HepG2 (cell line): ENCODE measurements around the gene MYCT1. TPM values are rescaled to one million over a fixed set of nuclear protein-coding genes. Genes with fewer than 3 reads are reported as not detected.
"Not testable (repeated sequence)": the region's sequence is repeated elsewhere in the genome, so short reads cannot be mapped to it uniquely, and the experiment has no call there.

Experiments used
- ATAC-seq: fragments of 200-7000 bp; cut with Tn5 transposase; 3 replicates; pipeline ENCODE4 v1.9.1; 2020; ENCODE audit warnings: mild to moderate bottlenecking, moderate library complexity
- BruUV-seq: library from RNA; stranded (reverse); fragments of 400-500 nt; replicated peaks from 2 replicates; lab custom pipeline; 2021; lab: Mats Ljungman, UMichigan
- CTCF ChIA-PET: fragments of 300-600 bp; formaldehyde crosslinking; extraction: SDS; loops from one replicate; lab custom pipeline; 2021; ENCODE audit warnings: low total read pairs, inconsistent platforms, low intra/inter-chr PET ratio; lab: Yijun Ruan, JAX
- POLR2A ChIA-PET: fragments of 350-600 bp; sonication (Branson Sonifier 250); formaldehyde crosslinking; loops from one replicate; lab custom pipeline; 2020; ENCODE audit warnings: antibody characterized with exemption, inconsistent platforms; lab: Yijun Ruan, JAX
- DNase-seq: peaks from one replicate; pipeline ENCODE4 v3.0.0-alpha.2; 2015; ENCODE audit warnings: low spot score
- FAIRE-seq: peaks from 3 replicates; lab custom pipeline; 2011; peaks lifted over from hg19 to GRCh38; lab: Jason Lieb, UNC
- H2AFZ ChIP-seq: one replicate; pipeline ENCODE4 v1.6.1; 2011; ENCODE audit warnings: low read length, inconsistent platforms
- H3K27ac ChIP-seq: fragments of 300-600 bp; 3 replicates; pipeline ENCODE4 v1.8.0; 2011; ENCODE audit warnings: mixed run types, mild to moderate bottlenecking, mixed read lengths, low read length, inconsistent platforms; ENCODE audit not compliant: insufficient read depth; ENCODE audit errors: extremely low read length
- H3K27me3 ChIP-seq, 2 experiments: fragments of 200-600 bp in 1 of 2; 2 replicates in 1 of 2; 3 replicates in 1 of 2; pipeline versions ENCODE4 v1.6.0 to v1.8.0; 2011; ENCODE audit warnings: low read length in 2 of 2, mild to moderate bottlenecking in 2 of 2, moderate library complexity in 2 of 2, inconsistent platforms in 1 of 2; ENCODE audit not compliant: insufficient read depth in 2 of 2, control insufficient read depth in 1 of 2
- H3K36me3 ChIP-seq, 2 experiments: fragments of 200-600 bp in 1 of 2; replicated peaks in 1 of 2; 2 replicates in 1 of 2; 3 replicates in 1 of 2; pipeline versions ENCODE4 v1.5.1 to v1.8.0; 2011; ENCODE audit warnings: low read length in 2 of 2, inconsistent platforms in 1 of 2; ENCODE audit not compliant: insufficient read depth in 2 of 2, control insufficient read depth in 1 of 2
- H3K4me1 ChIP-seq: 2 replicates; pipeline ENCODE4 v1.5.1; 2012; ENCODE audit warnings: low read length, inconsistent platforms; ENCODE audit not compliant: insufficient read depth
- H3K4me2 ChIP-seq: 2 replicates; pipeline ENCODE4 v1.6.0; 2011; ENCODE audit warnings: low read depth, low read length, inconsistent platforms
- H3K4me3 ChIP-seq, 3 experiments: fragments of 200-600 bp in 1 of 3; sonication (generic), shearing (Covaris generic) in 1 of 3; replicated peaks in 1 of 3; 2 replicates each; pipeline ENCODE4 v1.5.1; 2011 to 2016; ENCODE audit warnings: low read length in 3 of 3, inconsistent platforms in 2 of 3, low read depth in 2 of 3, mild to moderate bottlenecking in 2 of 3, control low read depth in 1 of 3, mixed read lengths in 1 of 3; ENCODE audit not compliant: insufficient read depth in 1 of 3
- H3K79me2 ChIP-seq: one replicate; pipeline ENCODE4 v1.6.1; 2011; ENCODE audit warnings: low read length, inconsistent platforms; ENCODE audit not compliant: insufficient read depth
- H3K9ac ChIP-seq: 2 replicates; pipeline ENCODE4 v1.6.0; 2011; ENCODE audit warnings: mild to moderate bottlenecking, low read depth, low read length, inconsistent platforms; ENCODE audit not compliant: insufficient read depth
- H3K9me3 ChIP-seq: 2 replicates; pipeline ENCODE4 v1.5.1; 2012; ENCODE audit warnings: mild to moderate bottlenecking, low read length
- H4K20me1 ChIP-seq: 2 replicates; pipeline ENCODE4 v1.6.0; 2011; ENCODE audit warnings: inconsistent platforms, mild to moderate bottlenecking, low read length, moderate library complexity; ENCODE audit not compliant: insufficient read depth
- CEBPG ChIP-seq: IDR thresholded peaks from 2 replicates; pipeline ENCODE4 v1.6.1; 2016
- ELF3 ChIP-seq: IDR thresholded peaks from 2 replicates; pipeline ENCODE4 v1.6.1; 2016; ENCODE audit warnings: missing genetic modification reagents, missing compliant biosample characterization
- FOXJ3 ChIP-seq: sonication (generic); formaldehyde crosslinking; IDR thresholded peaks from 2 replicates; pipeline ENCODE4 v1.4.0; 2020; ENCODE audit warnings: missing genetic modification reagents, mild to moderate bottlenecking, borderline replicate concordance
- HOXA7 ChIP-seq: sonication (generic); formaldehyde crosslinking; IDR thresholded peaks from 2 replicates; pipeline ENCODE4 v1.8.1; 2022; ENCODE audit warnings: mild to moderate bottlenecking, missing genetic modification reagents, moderate library complexity
- NFKBIZ ChIP-seq: IDR thresholded peaks from 2 replicates; pipeline ENCODE4 v1.6.1; 2018; ENCODE audit warnings: missing genetic modification reagents, missing compliant biosample characterization
- NPAS2 ChIP-seq: sonication (generic); formaldehyde crosslinking; IDR thresholded peaks from 2 replicates; pipeline ENCODE4 v1.8.0; 2022; ENCODE audit warnings: mild to moderate bottlenecking, missing genetic modification reagents, borderline replicate concordance
- PLRG1 ChIP-seq: fragments of 450-650 bp; conservative IDR thresholded peaks from 2 replicates; pipeline ENCODE4 v1.6.1; 2016
- SMAD1 ChIP-seq: sonication (generic); formaldehyde crosslinking; IDR thresholded peaks from 2 replicates; pipeline ENCODE4 v1.4.0; 2020; ENCODE audit warnings: missing genetic modification reagents, low read depth, mild to moderate bottlenecking, borderline replicate concordance
- ZC3H13 ChIP-seq: sonication (generic); formaldehyde crosslinking; IDR thresholded peaks from 2 replicates; pipeline ENCODE4 v1.8.1; 2023; ENCODE audit warnings: mild to moderate bottlenecking, missing genetic modification reagents, moderate library complexity
- ZNF382 ChIP-seq: sonication (generic); formaldehyde crosslinking; IDR thresholded peaks from 2 replicates; pipeline ENCODE4 v1.5.0; 2020; ENCODE audit warnings: missing genetic modification reagents, mild to moderate bottlenecking, borderline replicate concordance
- ZNF468 ChIP-seq: sonication (generic); formaldehyde crosslinking; IDR thresholded peaks from 2 replicates; pipeline ENCODE4 v1.8.0; 2022; ENCODE audit warnings: mild to moderate bottlenecking, moderate library complexity, missing genetic modification reagents
- ZNF569 ChIP-seq: sonication (generic); formaldehyde crosslinking; IDR thresholded peaks from 2 replicates; pipeline ENCODE4 v1.5.0; 2020; ENCODE audit warnings: mild to moderate bottlenecking, missing genetic modification reagents, moderate library complexity, borderline replicate concordance
- ZSCAN30 ChIP-seq: sonication (generic); formaldehyde crosslinking; IDR thresholded peaks from 2 replicates; pipeline ENCODE4 v1.5.0; 2020; ENCODE audit warnings: mild to moderate bottlenecking, missing genetic modification reagents
- WGBS: methylation state at CpG from one replicate; pipeline ENCODE4 v1.1.6; 2017; ENCODE audit warnings: low lambda C conversion rate; 5-methylcytosine and 5-hydroxymethylcytosine counted together
- in situ Hi-C: cut with HindIII; loops from 2 replicates; pipeline ENCODE4 v1.10.0; 2017; ENCODE audit warnings: low pct_unique_long_range_greater_than_20kb; ENCODE audit not compliant: extremely low pct_ligation_motif_present
- intact Hi-C: fragments of 100-400 bp; cut with micrococcal nuclease; formaldehyde crosslinking; loops from one replicate; pipeline ENCODE4 v1.10.0; 2022; ENCODE audit not compliant: unreplicated experiment
- polyA plus RNA-seq, 8 experiments: library from polyadenylated mRNA; depleted of rRNA in 3 of 8; stranded (reverse) in 7 of 8; unstranded in 1 of 8; fragments of >200 nt; fragmentation: Illumina TruSeq in 4 of 8; extraction: Trizol in 4 of 8; gene quantifications; 2 replicates each; pipeline versions ENCODE4 v1.2.1 to v1.2.3, GENCODE V29; 2011 to 2016; ENCODE audit warnings: low read depth in 4 of 8, missing spikeins in 1 of 8, mixed read lengths in 1 of 8; ENCODE audit not compliant: insufficient read depth in 1 of 8
- total RNA-seq, 5 experiments: library from RNA; depleted of rRNA; stranded (reverse); fragments of >200 nt; fragmentation: Illumina TruSeq; extraction: Trizol; gene quantifications; 2 replicates each; pipeline ENCODE4 v1.2.3, GENCODE V29; 2016; ENCODE audit warnings: low read depth in 1 of 5
- TF ChIP-seq, protein P1 (sequence below): sonication (generic); formaldehyde crosslinking; IDR thresholded peaks from 2 replicates; pipeline ENCODE4 v1.4.0; 2020; ENCODE audit warnings: low read depth, mild to moderate bottlenecking, missing genetic modification reagents
- TF ChIP-seq, protein P2 (sequence below): sonication (generic); formaldehyde crosslinking; IDR thresholded peaks from 2 replicates; pipeline ENCODE4 v1.5.1; 2020; ENCODE audit warnings: mild to moderate bottlenecking, missing genetic modification reagents, moderate library complexity

Gene MYCT1
- total and polyA plus RNA-seq, 2 of the 13 experiments (the other 11 are each of a cell fraction or from before 2014, with no cell fraction given): not detected

DNA sequence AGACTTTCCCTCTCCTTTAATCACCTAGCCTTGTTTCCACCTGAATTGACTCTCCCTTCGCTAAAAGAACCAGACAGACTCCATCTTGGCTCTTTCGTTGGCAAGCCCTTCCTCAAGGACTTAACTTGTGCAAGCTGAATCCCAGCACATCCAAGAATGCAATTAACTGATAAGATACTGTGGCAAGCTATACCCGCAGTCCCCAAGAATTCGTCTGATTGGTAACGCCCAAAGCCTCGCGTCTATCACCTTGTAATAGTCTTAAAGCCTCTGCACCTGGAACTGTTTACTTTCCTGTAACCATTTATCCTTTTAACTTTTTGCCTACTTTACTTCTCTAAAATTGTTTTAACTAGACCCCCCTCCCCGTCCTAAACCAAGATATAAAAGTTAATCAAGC is 15.6 kb upstream of the MYCT1 start (continued):
- TF ChIP-seq ZNF382 (no peak), NPAS2 (CRISPR knock-in tag) (no peak), ZNF468 (CRISPR knock-in tag) (no peak)
- TF ChIP-seq, protein P1, sequence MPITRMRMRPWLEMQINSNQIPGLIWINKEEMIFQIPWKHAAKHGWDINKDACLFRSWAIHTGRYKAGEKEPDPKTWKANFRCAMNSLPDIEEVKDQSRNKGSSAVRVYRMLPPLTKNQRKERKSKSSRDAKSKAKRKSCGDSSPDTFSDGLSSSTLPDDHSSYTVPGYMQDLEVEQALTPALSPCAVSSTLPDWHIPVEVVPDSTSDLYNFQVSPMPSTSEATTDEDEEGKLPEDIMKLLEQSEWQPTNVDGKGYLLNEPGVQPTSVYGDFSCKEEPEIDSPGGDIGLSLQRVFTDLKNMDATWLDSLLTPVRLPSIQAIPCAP: no peak

DNA sequence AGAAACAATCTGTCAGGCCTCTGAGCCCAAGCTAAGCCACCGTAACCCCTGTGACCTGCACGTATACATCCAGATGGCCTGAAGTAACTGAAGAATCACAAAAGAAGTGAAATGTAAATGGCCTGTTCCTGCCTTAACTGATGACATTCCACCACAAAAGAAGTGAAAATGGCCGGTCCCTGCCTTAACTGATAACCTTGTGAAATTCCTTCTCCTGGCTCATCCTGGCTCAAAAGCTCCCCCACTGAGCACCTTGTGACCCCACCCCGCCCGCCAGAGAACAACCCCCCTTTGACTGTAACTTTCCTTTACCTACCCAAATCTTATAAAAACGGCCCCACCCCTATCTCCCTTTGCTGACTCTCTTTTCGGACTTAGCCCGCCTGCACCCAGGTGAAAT is 14.8 kb upstream of the MYCT1 start:
- BruUV-seq, in situ Hi-C loops, POLR2A ChIA-PET, H3K9ac ChIP-seq, H3K27me3 ChIP-seq, H3K36me3 ChIP-seq, FAIRE-seq, H3K4me3 ChIP-seq, DNase-seq, H4K20me1 ChIP-seq, CTCF ChIA-PET, H3K4me2 ChIP-seq, H3K4me1 ChIP-seq, H2AFZ ChIP-seq, intact Hi-C loops, H3K27ac ChIP-seq, H3K79me2 ChIP-seq, ATAC-seq, H3K9me3 ChIP-seq: not testable (repeated sequence)
- WGBS: 34% methylated on average over 8 of the region's 8 CpGs

DNA sequence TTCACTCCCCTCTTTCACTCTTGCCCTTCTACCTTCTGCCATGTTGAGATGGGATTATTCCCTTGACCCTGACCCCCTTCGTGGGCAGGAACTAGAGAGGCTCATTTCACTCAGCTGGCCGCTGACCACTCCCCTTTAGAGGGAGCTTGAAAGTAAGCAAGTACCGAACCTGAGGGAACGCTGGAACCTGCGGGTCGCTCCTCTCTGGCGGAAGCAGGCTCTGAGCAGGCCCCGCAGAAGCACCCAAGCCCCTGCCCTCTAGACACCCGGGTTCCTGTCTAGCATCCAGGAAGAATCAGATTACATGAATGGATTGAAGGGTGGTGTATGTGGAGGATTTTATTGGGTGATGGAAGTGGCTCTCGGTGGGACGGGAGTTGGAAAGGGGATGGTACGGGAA is 11.9 kb upstream of the MYCT1 start:
- DNase-seq (no peak), ATAC-seq (no peak), FAIRE-seq (no peak)
- 53% methylated on average over 12 of the region's 12 CpGs for WGBS
- no peak overlapping the region for H2AFZ ChIP-seq
- intact Hi-C loops (no loop called here), in situ Hi-C loops (no loop called here)
- POLR2A ChIA-PET: no interaction called here
- no TSS peak for BruUV-seq
- no peak overlapping the region for H3K4me3 ChIP-seq
- no peaks in the 10 kb centered on the region for H3K36me3 ChIP-seq
- no peak overlapping the region for H3K27ac ChIP-seq
- no peaks in the 10 kb centered on the region for H3K79me2 ChIP-seq
- CTCF ChIA-PET: no interaction called here
- no peaks in the 10 kb centered on the region for H3K4me1 ChIP-seq
- H3K27me3 ChIP-seq: no peaks in the 10 kb centered on the region
- no peak overlapping the region for H3K9ac ChIP-seq
- H4K20me1 ChIP-seq: no peaks in the 10 kb centered on the region
- no peak overlapping the region for H3K4me2 ChIP-seq
- no peaks in the 10 kb centered on the region for H3K9me3 ChIP-seq
- TF ChIP-seq, protein P2, sequence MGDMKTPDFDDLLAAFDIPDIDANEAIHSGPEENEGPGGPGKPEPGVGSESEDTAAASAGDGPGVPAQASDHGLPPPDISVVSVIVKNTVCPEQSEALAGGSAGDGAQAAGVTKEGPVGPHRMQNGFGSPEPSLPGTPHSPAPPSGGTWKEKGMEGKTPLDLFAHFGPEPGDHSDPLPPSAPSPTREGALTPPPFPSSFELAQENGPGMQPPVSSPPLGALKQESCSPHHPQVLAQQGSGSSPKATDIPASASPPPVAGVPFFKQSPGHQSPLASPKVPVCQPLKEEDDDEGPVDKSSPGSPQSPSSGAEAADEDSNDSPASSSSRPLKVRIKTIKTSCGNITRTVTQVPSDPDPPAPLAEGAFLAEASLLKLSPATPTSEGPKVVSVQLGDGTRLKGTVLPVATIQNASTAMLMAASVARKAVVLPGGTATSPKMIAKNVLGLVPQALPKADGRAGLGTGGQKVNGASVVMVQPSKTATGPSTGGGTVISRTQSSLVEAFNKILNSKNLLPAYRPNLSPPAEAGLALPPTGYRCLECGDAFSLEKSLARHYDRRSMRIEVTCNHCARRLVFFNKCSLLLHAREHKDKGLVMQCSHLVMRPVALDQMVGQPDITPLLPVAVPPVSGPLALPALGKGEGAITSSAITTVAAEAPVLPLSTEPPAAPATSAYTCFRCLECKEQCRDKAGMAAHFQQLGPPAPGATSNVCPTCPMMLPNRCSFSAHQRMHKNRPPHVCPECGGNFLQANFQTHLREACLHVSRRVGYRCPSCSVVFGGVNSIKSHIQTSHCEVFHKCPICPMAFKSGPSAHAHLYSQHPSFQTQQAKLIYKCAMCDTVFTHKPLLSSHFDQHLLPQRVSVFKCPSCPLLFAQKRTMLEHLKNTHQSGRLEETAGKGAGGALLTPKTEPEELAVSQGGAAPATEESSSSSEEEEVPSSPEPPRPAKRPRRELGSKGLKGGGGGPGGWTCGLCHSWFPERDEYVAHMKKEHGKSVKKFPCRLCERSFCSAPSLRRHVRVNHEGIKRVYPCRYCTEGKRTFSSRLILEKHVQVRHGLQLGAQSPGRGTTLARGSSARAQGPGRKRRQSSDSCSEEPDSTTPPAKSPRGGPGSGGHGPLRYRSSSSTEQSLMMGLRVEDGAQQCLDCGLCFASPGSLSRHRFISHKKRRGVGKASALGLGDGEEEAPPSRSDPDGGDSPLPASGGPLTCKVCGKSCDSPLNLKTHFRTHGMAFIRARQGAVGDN (CRISPR knock-in tag): no peak
- no peak for TF ChIP-seq NFKBIZ (CRISPR knock-in tag)
- no peak for TF ChIP-seq PLRG1
- no peak for TF ChIP-seq ZNF569 (CRISPR knock-in tag)
- TF ChIP-seq CEBPG (CRISPR knock-in tag): no peak
- TF ChIP-seq SMAD1 (CRISPR knock-in tag): no peak
- no peak for TF ChIP-seq ELF3
- no peak for TF ChIP-seq HOXA7
- no peak for TF ChIP-seq FOXJ3 (CRISPR knock-in tag)
- TF ChIP-seq ZSCAN30 (CRISPR knock-in tag): no peak
- TF ChIP-seq ZC3H13: no peak
